K562 (cell line): ENCODE data around the gene ZNF318. TPM values are rescaled to one million over a fixed set of nuclear protein-coding genes. Genes with fewer than 3 reads are reported as not detected.

Source experiments
- ATAC-seq: fragments of 200-7000 bp; cut with Tn5 transposase; 3 replicates; pipeline ENCODE4 v1.9.1; 2020; ENCODE audit warnings: moderate library complexity
- BruUV-seq: library from RNA; stranded (reverse); fragments of 400-500 nt; replicated peaks from 2 replicates; lab custom pipeline; 2021; lab: Mats Ljungman, UMichigan
- CTCF ChIA-PET: fragments of 300-600 bp; formaldehyde crosslinking; extraction: SDS; loops from one replicate; lab custom pipeline; 2021; ENCODE audit warnings: low intra/inter-chr PET ratio; lab: Yijun Ruan, JAX
- POLR2A ChIA-PET: fragments of 300-600, 350-650 bp; sonication (Branson Sonifier 250); formaldehyde crosslinking; extraction: SDS; loops from one replicate; lab custom pipeline; 2021; ENCODE audit warnings: antibody characterized with exemption, inconsistent platforms; lab: Yijun Ruan, JAX
- DNase-seq, 4 experiments: peaks; one replicate each; pipeline versions ENCODE4 v3.0.0 to v3.0.0-alpha.2; 2011 to 2018; ENCODE audit warnings: low spot score in 3 of 4, mixed read lengths in 3 of 4; ENCODE audit errors: extremely low read depth in 1 of 4
- FAIRE-seq: peaks from 2 replicates; lab custom pipeline; 2011; peaks lifted over from hg19 to GRCh38; lab: Jason Lieb, UNC
- H2AFZ ChIP-seq: 2 replicates; pipeline ENCODE4 v1.6.0; 2011; ENCODE audit warnings: low read depth, low read length, control low read depth, inconsistent platforms
- H3K27ac ChIP-seq: fragments of 200-600 bp; 3 replicates; pipeline ENCODE4 v1.8.0; 2011; ENCODE audit warnings: low read depth, mild to moderate bottlenecking, control low read depth, inconsistent platforms, low read length, moderate library complexity, mixed read lengths; ENCODE audit errors: extremely low read depth
- H3K27me3 ChIP-seq, 2 experiments: fragments of 300-600 bp in 1 of 2; 2 replicates in 1 of 2; 3 replicates in 1 of 2; pipeline versions ENCODE4 v1.6.0 to v1.8.0; 2011; ENCODE audit warnings: inconsistent platforms in 2 of 2, low read length in 2 of 2, mild to moderate bottlenecking in 1 of 2, mixed read lengths in 1 of 2, moderate library complexity in 1 of 2; ENCODE audit not compliant: control insufficient read depth in 2 of 2, insufficient read depth in 2 of 2
- H3K36me3 ChIP-seq: fragments of 300-600 bp; 3 replicates; pipeline ENCODE4 v1.8.0; 2011; ENCODE audit warnings: mild to moderate bottlenecking, low read length, inconsistent platforms; ENCODE audit not compliant: control insufficient read depth, insufficient read depth
- H3K4me1 ChIP-seq, 2 experiments: fragments of 200-600 bp in 1 of 2; replicated peaks in 1 of 2; 2 replicates in 1 of 2; 3 replicates in 1 of 2; pipeline versions ENCODE4 v1.5.1 to v1.8.0; 2011; ENCODE audit warnings: inconsistent platforms in 2 of 2, low read length in 2 of 2, mild to moderate bottlenecking in 1 of 2, mixed read lengths in 1 of 2, moderate library complexity in 1 of 2; ENCODE audit not compliant: control insufficient read depth in 2 of 2, insufficient read depth in 2 of 2
- H3K4me2 ChIP-seq: 2 replicates; pipeline ENCODE4 v1.6.1; 2011; ENCODE audit warnings: low read length, control low read depth, inconsistent platforms, mixed read lengths; ENCODE audit not compliant: insufficient read depth
- H3K4me3 ChIP-seq: fragments of 200-600 bp; sonication (generic), shearing (Covaris generic); 2 replicates; pipeline ENCODE4 v1.5.1; 2016; ENCODE audit warnings: control low read depth, inconsistent platforms
- H3K79me2 ChIP-seq: fragments of 200-600 bp; 3 replicates; pipeline ENCODE4 v1.8.0; 2011; ENCODE audit warnings: low read length, inconsistent platforms; ENCODE audit not compliant: control insufficient read depth, insufficient read depth
- H3K9ac ChIP-seq, 2 experiments: 2 replicates each; pipeline versions ENCODE4 v1.6.0 to v1.6.1; 2011; ENCODE audit warnings: low read depth in 2 of 2, low read length in 2 of 2, control low read depth in 1 of 2, inconsistent platforms in 1 of 2, mild to moderate bottlenecking in 1 of 2, mixed read lengths in 1 of 2; ENCODE audit not compliant: insufficient read depth in 1 of 2
- H3K9me1 ChIP-seq: one replicate; pipeline ENCODE4 v1.6.0; 2011; ENCODE audit warnings: inconsistent platforms, mild to moderate bottlenecking, low read length, moderate library complexity; ENCODE audit not compliant: control insufficient read depth, insufficient read depth
- H3K9me3 ChIP-seq: replicated peaks from 2 replicates; pipeline ENCODE4 v1.5.1; 2011; ENCODE audit warnings: low read depth, low read length, inconsistent platforms; ENCODE audit not compliant: control insufficient read depth, insufficient read depth
- H4K20me1 ChIP-seq: replicated peaks from 2 replicates; pipeline ENCODE4 v1.6.1; 2011; ENCODE audit warnings: low read length, inconsistent platforms, mixed read lengths; ENCODE audit not compliant: control insufficient read depth, insufficient read depth
- ADNP ChIP-seq: fragments of 200-800 bp; sonication (Bioruptor generic); IDR thresholded peaks from 2 replicates; pipeline ENCODE4 v1.6.1; 2016; ENCODE audit warnings: missing genetic modification characterization, missing compliant biosample characterization
- ARNT ChIP-seq, 2 experiments: fragments of 450-650 bp; IDR thresholded peaks; 2 replicates each; pipeline ENCODE4 v1.6.1; 2016; ENCODE audit warnings: mild to moderate bottlenecking in 1 of 2
- BCOR ChIP-seq: fragments of 450-650 bp; IDR thresholded peaks from 2 replicates; pipeline ENCODE4 v1.6.1; 2016
- C11orf30 ChIP-seq: fragments of 450-650 bp; IDR thresholded peaks from 2 replicates; pipeline ENCODE4 v1.6.1; 2016; ENCODE audit warnings: low read depth, mild to moderate bottlenecking
- CBX3 ChIP-seq, 2 experiments: IDR thresholded peaks; 1 replicate in 1 of 2; 2 replicates in 1 of 2; pipeline ENCODE4 v1.6.1; 2012; ENCODE audit warnings: inconsistent platforms in 2 of 2, low read length in 2 of 2, borderline replicate concordance in 1 of 2, control low read depth in 1 of 2
- ESRRB ChIP-seq: fragments of 250-450 bp; sonication (Bioruptor Pico); IDR thresholded peaks from 2 replicates; pipeline ENCODE4 v1.5.0; 2020; ENCODE audit warnings: mild to moderate bottlenecking, moderate library complexity, borderline replicate concordance
- ETS2 ChIP-seq: IDR thresholded peaks from 2 replicates; pipeline ENCODE4 v1.6.1; 2016; ENCODE audit warnings: borderline replicate concordance, missing genetic modification characterization, mild to moderate bottlenecking, moderate library complexity, missing compliant biosample characterization; ENCODE audit not compliant: poor library complexity, severe bottlenecking
- FIP1L1 ChIP-seq: fragments of 200-400 bp; formaldehyde crosslinking; IDR thresholded peaks from 2 replicates; pipeline ENCODE4 v1.6.1; 2018; ENCODE audit warnings: mild to moderate bottlenecking, low read depth, low read length; ENCODE audit not compliant: poor library complexity, severe bottlenecking
- HEY1 ChIP-seq: fragments of 250-450 bp; sonication (Bioruptor Pico); IDR thresholded peaks from 2 replicates; pipeline ENCODE4 v1.5.0; 2020; ENCODE audit warnings: mild to moderate bottlenecking, moderate library complexity, borderline replicate concordance
- KDM1A ChIP-seq, 2 experiments: fragments of 450-650 bp; IDR thresholded peaks; 2 replicates each; pipeline ENCODE4 v1.6.1; 2016; ENCODE audit warnings: mild to moderate bottlenecking in 2 of 2
- KLF6 ChIP-seq: fragments of 250-450 bp; sonication (Bioruptor Pico); IDR thresholded peaks from 2 replicates; pipeline ENCODE4 v1.4.0; 2020; ENCODE audit warnings: mild to moderate bottlenecking, moderate library complexity, borderline replicate concordance
- LCOR ChIP-seq: sonication (generic); formaldehyde crosslinking; IDR thresholded peaks from 2 replicates; pipeline ENCODE4 v1.8.0; 2022; ENCODE audit warnings: mild to moderate bottlenecking, missing genetic modification reagents
- MAFG ChIP-seq: fragments of 450-650 bp; conservative IDR thresholded peaks from 2 replicates; pipeline ENCODE4 v1.6.1; 2016; ENCODE audit warnings: missing genetic modification characterization, missing compliant biosample characterization
- MECOM ChIP-seq: fragments of 250-450 bp; sonication (Bioruptor Pico); IDR thresholded peaks from 2 replicates; pipeline ENCODE4 v1.8.0; 2022; ENCODE audit warnings: inconsistent platforms
- MEIS2 ChIP-seq: fragments of 450-650 bp; IDR thresholded peaks from 2 replicates; pipeline ENCODE4 v1.6.1; 2014; ENCODE audit warnings: mild to moderate bottlenecking; ENCODE audit not compliant: partially characterized antibody
- NCOR1 ChIP-seq: fragments of 450-650 bp; IDR thresholded peaks from 2 replicates; pipeline ENCODE4 v1.6.1; 2016; ENCODE audit warnings: mild to moderate bottlenecking, moderate library complexity
- NFATC3 ChIP-seq: fragments of 450-650 bp; IDR thresholded peaks from 2 replicates; pipeline ENCODE4 v1.6.1; 2017; ENCODE audit warnings: mild to moderate bottlenecking
- RBM25 ChIP-seq: fragments of 200-400 bp; formaldehyde crosslinking; IDR thresholded peaks from 2 replicates; pipeline ENCODE4 v1.6.1; 2018; ENCODE audit warnings: low read length, low read depth, moderate library complexity; ENCODE audit not compliant: severe bottlenecking
- TAF9B ChIP-seq: fragments of 450-650 bp; IDR thresholded peaks from 2 replicates; pipeline ENCODE4 v1.6.1; 2018; ENCODE audit warnings: mild to moderate bottlenecking; ENCODE audit not compliant: partially characterized antibody
- TEAD1 ChIP-seq, 2 experiments: fragments of 450-650 bp in 1 of 2; sonication (generic) in 1 of 2; formaldehyde crosslinking; IDR thresholded peaks; 2 replicates each; pipeline versions ENCODE4 v1.4.0 to v1.8.0; 2020 to 2022; ENCODE audit warnings: mild to moderate bottlenecking in 2 of 2, missing genetic modification reagents in 1 of 2
- YBX1 ChIP-seq: fragments of 450-650 bp; IDR thresholded peaks from 2 replicates; pipeline ENCODE4 v1.7.1; 2016; ENCODE audit warnings: mild to moderate bottlenecking
- ZBED1 ChIP-seq: IDR thresholded peaks from 2 replicates; pipeline ENCODE4 v1.6.1; 2014
- ZFP1 ChIP-seq: fragments of 450-650 bp; formaldehyde crosslinking; IDR thresholded peaks from 2 replicates; pipeline ENCODE4 v1.4.0; 2020; ENCODE audit warnings: mild to moderate bottlenecking, mixed read lengths
- ZNF232 ChIP-seq: sonication (generic); formaldehyde crosslinking; IDR thresholded peaks from 2 replicates; pipeline ENCODE4 v1.8.0; 2022; ENCODE audit warnings: mild to moderate bottlenecking, missing genetic modification reagents
- ZNF316 ChIP-seq: fragments of 450-650 bp; IDR thresholded peaks from 2 replicates; pipeline ENCODE4 v1.6.1; 2016
- ZNF384 ChIP-seq: IDR thresholded peaks from 2 replicates; pipeline ENCODE4 v1.6.1; 2012; ENCODE audit warnings: low read depth, low read length, improper control_type of control experiment
- ZNF589 ChIP-seq: fragments of 200-800 bp; sonication (Bioruptor generic); IDR thresholded peaks from 2 replicates; pipeline ENCODE4 v1.6.1; 2016; ENCODE audit warnings: low read depth, missing genetic modification characterization, missing compliant biosample characterization
- ZNF717 ChIP-seq: fragments of 250-450 bp; sonication (Bioruptor Pico); IDR thresholded peaks from 2 replicates; pipeline ENCODE4 v1.5.0; 2021
- WGBS: fragments of 100-300 bp; shearing (Covaris generic); methylation state at CpG from one replicate; pipeline ENCODE4 v1.1.6; 2016; ENCODE audit warnings: low coverage, mixed read lengths; ENCODE audit not compliant: insufficient coverage; ENCODE audit errors: missing lambda C conversion rate; 5-methylcytosine and 5-hydroxymethylcytosine counted together
- in situ Hi-C: fragments of 300-500 bp; cut with MboI; formaldehyde crosslinking; loops from 4 replicates; pipeline ENCODE4 v1.15.0; 2018; ENCODE audit warnings: inconsistent platforms, mixed read lengths
- intact Hi-C: fragments of 100-400 bp; cut with micrococcal nuclease; formaldehyde crosslinking; loops from 2 replicates; pipeline ENCODE4 v1.14.2; 2022
- polyA plus RNA-seq, 8 experiments: library from polyadenylated mRNA; depleted of rRNA in 4 of 8; stranded (reverse) in 5 of 8; unstranded in 3 of 8; fragments of >200 nt; fragmentation: Nextera tagmentation in 2 of 8; fragmentation: Illumina TruSeq in 1 of 8; extraction: Ambion mirVana in 2 of 8; extraction: Trizol in 1 of 8; gene quantifications; 2 replicates each; pipeline versions ENCODE4 v1.2.1 to v1.2.3, GENCODE V29; 2011 to 2014; ENCODE audit warnings: inconsistent platforms in 1 of 8, missing spikeins in 1 of 8
- total RNA-seq, 7 experiments: library from RNA; depleted of rRNA in 6 of 7; stranded (reverse); fragments of >200 nt in 6 of 7; fragmentation: Illumina TruSeq in 2 of 7; extraction: Trizol in 2 of 7; gene quantifications; 2 replicates each; pipeline versions ENCODE4 v1.2.1 to v1.2.3, GENCODE V29; 2011 to 2021; ENCODE audit warnings: low replicate concordance in 1 of 7

ZNF318 gene
- total and polyA plus RNA-seq, 9 of the 15 experiments (the other 6 are each of a cell fraction or from before 2014, with no cell fraction given) = 3.2 to 19.0 (median 9.2) TPM

GRCh38 chr6:43298565-43299337 is 70.7 kb downstream of the ZNF318 start:
- H3K4me3 ChIP-seq = no peak overlapping the region
- in situ Hi-C loops (no loop called here), intact Hi-C loops (no loop called here)
- H3K9ac ChIP-seq = no peak overlapping the region; a peak in 2 of 4 replicates
- ChIA-PET POLR2A (interaction anchor here (0.6 to 1.3 kb wide), 4 partner anchors 8 to 218 kb away, joined by 3 to 7 read pairs (median 4); partner anchors contain the start of genes POLR1C and YIPF3), CTCF (no interaction called here)
- DNase-seq = no peak
- no peaks in the 10 kb centered on the region for H3K9me3 ChIP-seq
- H4K20me1 ChIP-seq = 0 out of 2 replicates have a peak, but pooled peaks cover 7% of the 10 kb centered on the region
- TF ChIP-seq KDM1A (IDR thresholded peaks at IDR 0.05) (peak; percentile 35 to 64; a peak in 3 of 4 replicates), CBX3 (IDR thresholded peaks at IDR 0.05; ENCODE audit: borderline replicate concordance in 1 of 2, low read length in 2 of 2) (no peak), ESRRB (CRISPR knock-in tag) (no peak), ADNP (tag) (peak; percentile 49; the same call in 1 of the 2 replicates), MECOM (no peak), KLF6 (CRISPR knock-in tag) (no peak), RBM25 (peak; percentile 91), ZBED1 (no peak), ZFP1 (CRISPR knock-in tag) (no peak), TAF9B (no peak), ZNF589 (CRISPR knock-in tag) (no peak), YBX1 (no peak), NCOR1 (no peak), ZNF316 (peak; percentile 19; the same call in 1 of the 2 replicates), NFATC3 (no peak), HEY1 (CRISPR knock-in tag) (no peak), FIP1L1 (no peak), ZNF384 (no peak), LCOR (CRISPR knock-in tag) (no peak), MAFG (0 out of 2 replicates have a peak, but pooled peaks have one; percentile 7), MEIS2 (no peak), ETS2 (tag) (no peak), BCOR (peak; percentile 81), ARNT (IDR thresholded peaks at IDR 0.05) (no peak), ZNF232 (CRISPR knock-in tag) (no peak), TEAD1 (CRISPR knock-in tag; IDR thresholded peaks at IDR 0.05) (no peak), ZNF717 (CRISPR knock-in tag) (no peak), C11orf30 (no peak)
- no peak overlapping the region for H3K4me2 ChIP-seq
- BruUV-seq = no TSS peak
- FAIRE-seq = no peak
- peaks cover 34 to 52% of the 10 kb centered on the region in 2 experiments; a peak in 4 of 5 replicates for H3K27me3 ChIP-seq
- H3K4me1 ChIP-seq = peaks cover 0 to 6% of the 10 kb centered on the region in 2 experiments; a peak in 3 of 5 replicates
- H3K9me1 ChIP-seq = peaks cover 2% of the 10 kb centered on the region
- 4% methylated on average over 12 of the region's 12 CpGs for WGBS
- no peak overlapping the region for H3K27ac ChIP-seq
- H3K36me3 ChIP-seq = no peaks in the 10 kb centered on the region
- H2AFZ ChIP-seq = no peak overlapping the region
- no peaks in the 10 kb centered on the region for H3K79me2 ChIP-seq
- ATAC-seq = no peak
